HepG2 (cell line): ENCODE data around the gene QSOX2. TPM values are rescaled to one million over a fixed set of nuclear protein-coding genes. Genes with fewer than 3 reads are reported as not detected.

Experiments
- ATAC-seq: fragments of 200-7000 bp; cut with Tn5 transposase; 3 replicates; pipeline ENCODE4 v1.9.1; 2020; ENCODE audit warnings: mild to moderate bottlenecking, moderate library complexity
- BruUV-seq: library from RNA; stranded (reverse); fragments of 400-500 nt; replicated peaks from 2 replicates; lab custom pipeline; 2021; lab: Mats Ljungman, UMichigan
- CTCF ChIA-PET: fragments of 300-600 bp; formaldehyde crosslinking; extraction: SDS; loops from one replicate; lab custom pipeline; 2021; ENCODE audit warnings: low total read pairs, inconsistent platforms, low intra/inter-chr PET ratio; lab: Yijun Ruan, JAX
- POLR2A ChIA-PET: fragments of 350-600 bp; sonication (Branson Sonifier 250); formaldehyde crosslinking; loops from one replicate; lab custom pipeline; 2020; ENCODE audit warnings: antibody characterized with exemption, inconsistent platforms; lab: Yijun Ruan, JAX
- DNase-seq: peaks from one replicate; pipeline ENCODE4 v3.0.0-alpha.2; 2015; ENCODE audit warnings: low spot score
- FAIRE-seq: peaks from 3 replicates; lab custom pipeline; 2011; peaks lifted over from hg19 to GRCh38; lab: Jason Lieb, UNC
- H2AFZ ChIP-seq: one replicate; pipeline ENCODE4 v1.6.1; 2011; ENCODE audit warnings: low read length, inconsistent platforms
- H3K27ac ChIP-seq: fragments of 300-600 bp; 3 replicates; pipeline ENCODE4 v1.8.0; 2011; ENCODE audit warnings: mixed run types, mild to moderate bottlenecking, mixed read lengths, low read length, inconsistent platforms; ENCODE audit not compliant: insufficient read depth; ENCODE audit errors: extremely low read length
- H3K27me3 ChIP-seq, 2 experiments: fragments of 200-600 bp in 1 of 2; 2 replicates in 1 of 2; 3 replicates in 1 of 2; pipeline versions ENCODE4 v1.6.0 to v1.8.0; 2011; ENCODE audit warnings: low read length in 2 of 2, mild to moderate bottlenecking in 2 of 2, moderate library complexity in 2 of 2, inconsistent platforms in 1 of 2; ENCODE audit not compliant: insufficient read depth in 2 of 2, control insufficient read depth in 1 of 2
- H3K36me3 ChIP-seq, 2 experiments: fragments of 200-600 bp in 1 of 2; replicated peaks in 1 of 2; 2 replicates in 1 of 2; 3 replicates in 1 of 2; pipeline versions ENCODE4 v1.5.1 to v1.8.0; 2011; ENCODE audit warnings: low read length in 2 of 2, inconsistent platforms in 1 of 2; ENCODE audit not compliant: insufficient read depth in 2 of 2, control insufficient read depth in 1 of 2
- H3K4me1 ChIP-seq: 2 replicates; pipeline ENCODE4 v1.5.1; 2012; ENCODE audit warnings: low read length, inconsistent platforms; ENCODE audit not compliant: insufficient read depth
- H3K4me2 ChIP-seq: 2 replicates; pipeline ENCODE4 v1.6.0; 2011; ENCODE audit warnings: low read depth, low read length, inconsistent platforms
- H3K4me3 ChIP-seq, 3 experiments: fragments of 200-600 bp in 1 of 3; sonication (generic), shearing (Covaris generic) in 1 of 3; replicated peaks in 1 of 3; 2 replicates each; pipeline ENCODE4 v1.5.1; 2011 to 2016; ENCODE audit warnings: low read length in 3 of 3, inconsistent platforms in 2 of 3, low read depth in 2 of 3, mild to moderate bottlenecking in 2 of 3, control low read depth in 1 of 3, mixed read lengths in 1 of 3; ENCODE audit not compliant: insufficient read depth in 1 of 3
- H3K79me2 ChIP-seq: one replicate; pipeline ENCODE4 v1.6.1; 2011; ENCODE audit warnings: low read length, inconsistent platforms; ENCODE audit not compliant: insufficient read depth
- H3K9ac ChIP-seq: 2 replicates; pipeline ENCODE4 v1.6.0; 2011; ENCODE audit warnings: mild to moderate bottlenecking, low read depth, low read length, inconsistent platforms; ENCODE audit not compliant: insufficient read depth
- H3K9me3 ChIP-seq: 2 replicates; pipeline ENCODE4 v1.5.1; 2012; ENCODE audit warnings: mild to moderate bottlenecking, low read length
- H4K20me1 ChIP-seq: 2 replicates; pipeline ENCODE4 v1.6.0; 2011; ENCODE audit warnings: inconsistent platforms, mild to moderate bottlenecking, low read length, moderate library complexity; ENCODE audit not compliant: insufficient read depth
- ATM ChIP-seq: fragments of 450-650 bp; IDR thresholded peaks from 2 replicates; pipeline ENCODE4 v1.7.1; 2017; ENCODE audit warnings: mild to moderate bottlenecking, borderline replicate concordance
- FOXC1 ChIP-seq: sonication (generic); formaldehyde crosslinking; IDR thresholded peaks from 2 replicates; pipeline ENCODE4 v1.8.0; 2022; ENCODE audit warnings: mild to moderate bottlenecking, missing genetic modification reagents, borderline replicate concordance
- FOXM1 ChIP-seq: sonication (generic); formaldehyde crosslinking; IDR thresholded peaks from 2 replicates; pipeline ENCODE4 v1.5.0; 2020; ENCODE audit warnings: missing genetic modification reagents
- GPN1 ChIP-seq: sonication (generic); formaldehyde crosslinking; IDR thresholded peaks from 2 replicates; pipeline ENCODE4 v1.5.1; 2020; ENCODE audit warnings: missing genetic modification reagents, borderline replicate concordance
- IRF2 ChIP-seq: IDR thresholded peaks from 2 replicates; pipeline ENCODE4 v1.6.1; 2018; ENCODE audit warnings: missing genetic modification reagents, missing compliant biosample characterization
- NCOA5 ChIP-seq: sonication (generic); formaldehyde crosslinking; IDR thresholded peaks from 2 replicates; pipeline ENCODE4 v1.4.0; 2020; ENCODE audit warnings: missing genetic modification reagents
- POLR2A ChIP-seq, 2 experiments: IDR thresholded peaks; 2 replicates each; pipeline ENCODE4 v1.6.1; 2011; ENCODE audit warnings: low read depth in 2 of 2, low read length in 2 of 2, mild to moderate bottlenecking in 1 of 2, moderate library complexity in 1 of 2; ENCODE audit not compliant: insufficient read depth in 1 of 2
- SYNCRIP ChIP-seq: fragments of 200-400 bp; formaldehyde crosslinking; IDR thresholded peaks from 2 replicates; pipeline ENCODE4 v1.6.1; 2018; ENCODE audit warnings: mild to moderate bottlenecking, low read depth, low read length; ENCODE audit not compliant: insufficient read depth
- TRIM24 ChIP-seq: sonication (generic); formaldehyde crosslinking; IDR thresholded peaks from 2 replicates; pipeline ENCODE4 v1.8.0; 2022; ENCODE audit warnings: mild to moderate bottlenecking, missing genetic modification reagents
- ZBTB1 ChIP-seq: sonication (generic); formaldehyde crosslinking; IDR thresholded peaks from 2 replicates; pipeline ENCODE4 v1.4.0; 2020; ENCODE audit warnings: missing genetic modification reagents, borderline replicate concordance
- ZBTB2 ChIP-seq: sonication (generic); formaldehyde crosslinking; IDR thresholded peaks from 2 replicates; pipeline ENCODE4 v1.8.0; 2022; ENCODE audit warnings: low read depth, missing genetic modification reagents
- ZNF160 ChIP-seq: sonication (generic); formaldehyde crosslinking; IDR thresholded peaks from 2 replicates; pipeline ENCODE4 v1.8.0; 2022; ENCODE audit warnings: mild to moderate bottlenecking, inconsistent platforms, missing genetic modification reagents
- ZNF383 ChIP-seq: sonication (generic); formaldehyde crosslinking; IDR thresholded peaks from 2 replicates; pipeline ENCODE4 v1.4.0; 2020; ENCODE audit warnings: missing genetic modification reagents, mild to moderate bottlenecking, borderline replicate concordance
- ZNF556 ChIP-seq: sonication (generic); formaldehyde crosslinking; IDR thresholded peaks from 2 replicates; pipeline ENCODE4 v1.4.0; 2020; ENCODE audit warnings: mild to moderate bottlenecking, missing genetic modification reagents, borderline replicate concordance
- ZNF781 ChIP-seq: sonication (generic); formaldehyde crosslinking; IDR thresholded peaks from 2 replicates; pipeline ENCODE4 v1.5.1; 2020; ENCODE audit warnings: borderline replicate concordance, mild to moderate bottlenecking, missing genetic modification reagents; ENCODE audit errors: not compliant biosample characterization
- ZNF792 ChIP-seq: IDR thresholded peaks from 2 replicates; pipeline ENCODE4 v1.6.1; 2016
- ZNF850 ChIP-seq: sonication (generic); formaldehyde crosslinking; conservative IDR thresholded peaks from 2 replicates; pipeline ENCODE4 v1.9.0; 2021; ENCODE audit warnings: mild to moderate bottlenecking, missing genetic modification reagents
- ZSCAN30 ChIP-seq: sonication (generic); formaldehyde crosslinking; IDR thresholded peaks from 2 replicates; pipeline ENCODE4 v1.5.0; 2020; ENCODE audit warnings: mild to moderate bottlenecking, missing genetic modification reagents
- ZUFSP ChIP-seq: sonication (generic); formaldehyde crosslinking; IDR thresholded peaks from 2 replicates; pipeline ENCODE4 v1.9.0; 2021; ENCODE audit warnings: missing genetic modification reagents, mild to moderate bottlenecking, borderline replicate concordance
- WGBS: methylation state at CpG from one replicate; pipeline ENCODE4 v1.1.6; 2017; ENCODE audit warnings: low lambda C conversion rate; 5-methylcytosine and 5-hydroxymethylcytosine counted together
- in situ Hi-C: cut with HindIII; loops from 2 replicates; pipeline ENCODE4 v1.10.0; 2017; ENCODE audit warnings: low pct_unique_long_range_greater_than_20kb; ENCODE audit not compliant: extremely low pct_ligation_motif_present
- intact Hi-C: fragments of 100-400 bp; cut with micrococcal nuclease; formaldehyde crosslinking; loops from one replicate; pipeline ENCODE4 v1.10.0; 2022; ENCODE audit not compliant: unreplicated experiment
- polyA plus RNA-seq, 8 experiments: library from polyadenylated mRNA; depleted of rRNA in 3 of 8; stranded (reverse) in 7 of 8; unstranded in 1 of 8; fragments of >200 nt; fragmentation: Illumina TruSeq in 4 of 8; extraction: Trizol in 4 of 8; gene quantifications; 2 replicates each; pipeline versions ENCODE4 v1.2.1 to v1.2.3, GENCODE V29; 2011 to 2016; ENCODE audit warnings: low read depth in 4 of 8, missing spikeins in 1 of 8, mixed read lengths in 1 of 8; ENCODE audit not compliant: insufficient read depth in 1 of 8
- total RNA-seq, 5 experiments: library from RNA; depleted of rRNA; stranded (reverse); fragments of >200 nt; fragmentation: Illumina TruSeq; extraction: Trizol; gene quantifications; 2 replicates each; pipeline ENCODE4 v1.2.3, GENCODE V29; 2016; ENCODE audit warnings: low read depth in 1 of 5

Gene QSOX2
- total and polyA plus RNA-seq, 2 of the 13 experiments (the other 11 are each of a cell fraction or from before 2014, with no cell fraction given), result 27.1 to 42.1 TPM

GRCh38 chr9:136159851-136160250 is 85.8 kb downstream of the QSOX2 start:
- no peak overlapping the region for H3K27ac ChIP-seq
- H3K9me3 ChIP-seq, result no peaks in the 10 kb centered on the region
- H3K4me1 ChIP-seq, result no peaks in the 10 kb centered on the region
- no peak overlapping the region for H2AFZ ChIP-seq
- H4K20me1 ChIP-seq, result no peaks in the 10 kb centered on the region
- CTCF ChIA-PET, result no interaction called here
- no peak for TF ChIP-seq TRIM24 (CRISPR knock-in tag)
- no peak for TF ChIP-seq ZBTB2 (CRISPR knock-in tag)
- TF ChIP-seq ZNF850 (CRISPR knock-in tag), result no peak
- no peak for TF ChIP-seq POLR2A (IDR thresholded peaks at IDR 0.05; ENCODE audit: insufficient read depth in 1 of 2, low read depth in 2 of 2, low read length in 2 of 2)
- no peak for TF ChIP-seq NCOA5 (CRISPR knock-in tag)
- no peak for TF ChIP-seq ATM
- TF ChIP-seq ZBTB1 (CRISPR knock-in tag), result no peak
- TF ChIP-seq FOXM1, result no peak
- TF ChIP-seq IRF2 (CRISPR knock-in tag), result no peak
- no peak for TF ChIP-seq ZSCAN30 (CRISPR knock-in tag)
- no peak for TF ChIP-seq ZUFSP
- no peak for TF ChIP-seq SYNCRIP
- TF ChIP-seq ZNF781 (CRISPR knock-in tag), result no peak
- TF ChIP-seq GPN1 (CRISPR knock-in tag), result no peak
- TF ChIP-seq ZNF160 (CRISPR knock-in tag), result no peak
- no peak for TF ChIP-seq ZNF792 (CRISPR knock-in tag)
- no peak for TF ChIP-seq FOXC1
- no peak for TF ChIP-seq ZNF383 (CRISPR knock-in tag)
- TF ChIP-seq ZNF556 (CRISPR knock-in tag), result no peak
- no TSS peak for BruUV-seq
- no peak overlapping the region for H3K4me2 ChIP-seq
- in situ Hi-C loops (no loop called here), intact Hi-C loops (no loop called here)
- H3K4me3 ChIP-seq, result no peak overlapping the region
- no peaks in the 10 kb centered on the region for H3K79me2 ChIP-seq
- peaks cover 12 to 51% of the 10 kb centered on the region in 2 experiments; a peak in 4 of 5 replicates for H3K27me3 ChIP-seq
- WGBS, result 67% methylated on average over 3 of the region's 16 CpGs
- DNase-seq (no peak), FAIRE-seq (no peak), ATAC-seq (no peak)
- no peaks in the 10 kb centered on the region for H3K36me3 ChIP-seq
- POLR2A ChIA-PET, result interaction anchor here (0.6 to 1.1 kb wide), 2 partner anchors 10 to 171 kb away, joined by 3 read pairs; no protein-coding TSS in a partner anchor
- no peak overlapping the region for H3K9ac ChIP-seq
